Stomach (tissue), 4 donors: ENCODE data around the gene RPL29.

Experiments used
- EP300 ChIP-seq: sonication (generic); formaldehyde crosslinking; IDR thresholded peaks from one replicate; pipeline ENCODE4 v1.6.1; 2017; ENCODE audit warnings: antibody characterized with exemption
- POLR2A ChIP-seq, 4 donors: fragments of 450-650 bp; IDR thresholded peaks; one replicate each; pipeline ENCODE4 v1.6.1; 2016; ENCODE audit warnings: antibody characterized with exemption in 4 of 4, control low read depth in 2 of 4, mild to moderate bottlenecking in 1 of 4, moderate library complexity in 1 of 4
- POLR2AphosphoS5 ChIP-seq, 3 donors: sonication (generic); formaldehyde crosslinking; IDR thresholded peaks; one replicate each; pipeline ENCODE4 v1.6.1; 2016; ENCODE audit warnings: antibody characterized with exemption in 3 of 3
- TF ChIP-seq, protein P1 (sequence below), 7 experiments: fragments of 450-650 bp in 4 of 7; fragments of 200-600 bp in 3 of 7; sonication (generic) in 3 of 7; IDR thresholded peaks; one replicate each; pipeline ENCODE4 v1.5.1; 2016 to 2019; ENCODE audit warnings: antibody characterized with exemption in 7 of 7, control low read depth in 2 of 7, mild to moderate bottlenecking in 1 of 7

DNA sequence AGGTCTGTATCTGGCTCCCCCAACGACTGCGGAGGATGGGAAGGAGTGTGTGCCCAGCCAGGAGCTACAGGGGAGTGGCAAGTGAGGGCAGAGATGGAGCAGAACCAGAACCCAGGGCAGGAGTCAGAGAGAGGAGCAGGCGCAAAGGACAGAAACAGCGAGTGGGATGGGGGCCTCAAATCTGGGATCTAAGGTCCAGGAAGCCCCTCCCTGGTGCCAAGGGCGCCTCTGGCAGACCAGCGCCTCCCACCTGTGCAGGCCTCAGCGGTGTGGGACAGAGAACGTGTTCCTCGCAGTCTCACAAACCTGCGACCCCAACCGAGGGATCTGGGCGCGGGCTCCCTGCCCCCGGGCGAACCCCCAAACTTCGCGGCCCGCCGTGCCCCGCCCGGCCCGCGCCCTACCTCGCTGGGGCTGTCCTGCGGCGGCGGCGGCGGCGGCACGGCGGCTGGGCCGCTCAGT is 28.7 kb downstream of the RPL29 start:
- no peak for TF ChIP-seq POLR2A (IDR thresholded peaks at IDR 0.05)
- no peak for TF ChIP-seq POLR2AphosphoS5 (IDR thresholded peaks at IDR 0.05)
- TF ChIP-seq, protein P1, sequence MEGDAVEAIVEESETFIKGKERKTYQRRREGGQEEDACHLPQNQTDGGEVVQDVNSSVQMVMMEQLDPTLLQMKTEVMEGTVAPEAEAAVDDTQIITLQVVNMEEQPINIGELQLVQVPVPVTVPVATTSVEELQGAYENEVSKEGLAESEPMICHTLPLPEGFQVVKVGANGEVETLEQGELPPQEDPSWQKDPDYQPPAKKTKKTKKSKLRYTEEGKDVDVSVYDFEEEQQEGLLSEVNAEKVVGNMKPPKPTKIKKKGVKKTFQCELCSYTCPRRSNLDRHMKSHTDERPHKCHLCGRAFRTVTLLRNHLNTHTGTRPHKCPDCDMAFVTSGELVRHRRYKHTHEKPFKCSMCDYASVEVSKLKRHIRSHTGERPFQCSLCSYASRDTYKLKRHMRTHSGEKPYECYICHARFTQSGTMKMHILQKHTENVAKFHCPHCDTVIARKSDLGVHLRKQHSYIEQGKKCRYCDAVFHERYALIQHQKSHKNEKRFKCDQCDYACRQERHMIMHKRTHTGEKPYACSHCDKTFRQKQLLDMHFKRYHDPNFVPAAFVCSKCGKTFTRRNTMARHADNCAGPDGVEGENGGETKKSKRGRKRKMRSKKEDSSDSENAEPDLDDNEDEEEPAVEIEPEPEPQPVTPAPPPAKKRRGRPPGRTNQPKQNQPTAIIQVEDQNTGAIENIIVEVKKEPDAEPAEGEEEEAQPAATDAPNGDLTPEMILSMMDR (IDR thresholded peaks at IDR 0.05) = no peak
- no peak for TF ChIP-seq EP300
